Measurements from ENCODE around the gene BET1. TPM values are rescaled to one million over a fixed set of nuclear protein-coding genes. Genes with fewer than 3 reads are reported as not detected.

The BET1 gene
- total RNA-seq, 1 experiment from 2014 or later, result 19.9 TPM

DNA sequence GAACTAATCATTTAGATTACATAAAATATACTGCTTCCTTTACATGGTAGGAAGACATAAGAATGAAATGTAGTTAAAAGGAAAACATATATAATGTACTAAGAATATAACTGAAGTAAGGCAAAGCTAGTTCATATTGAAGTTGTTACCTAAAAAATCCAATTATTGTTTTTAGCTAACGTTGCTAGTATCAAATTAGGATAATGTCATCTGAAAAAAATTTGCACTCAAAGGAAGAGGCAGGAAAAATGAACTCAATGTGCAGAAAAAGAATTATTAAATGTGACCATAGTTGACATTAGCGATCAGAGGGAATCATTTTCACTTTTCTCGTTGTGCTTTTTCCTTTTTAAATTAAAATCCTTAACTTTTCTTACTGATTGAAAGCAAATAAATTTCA lies 1.6 kb upstream of the BET1 start:
- no peak overlapping the region for H3K4me3 Mint-ChIP-seq (ENCODE audit: unreplicated experiment)
- Histone ChIP-seq H3K4me3 (ENCODE audit: low read depth, low read length) (no peak overlapping the region), H3K27me3 (replicated peaks; ENCODE audit: control insufficient read depth, insufficient read depth, low read length) (no peaks in the 10 kb centered on the region), H3K4me1 (peaks cover 5% of the 10 kb centered on the region; the same call in 1 of the 2 replicates), H3K9me3 (no peaks in the 10 kb centered on the region), H3K36me3 (ENCODE audit: control insufficient read depth, insufficient read depth, low read length) (no peaks in the 10 kb centered on the region)
- ChIA-PET POLR2A (interaction anchor here (0.6 kb wide), 1 partner anchor 16 kb away, joined by 3 read pairs; no protein-coding TSS in a partner anchor), CTCF (no interaction called here)
- BruUV-seq (replicated peaks), result no TSS peak
- H3K27me3 Mint-ChIP-seq (ENCODE audit: insufficient read depth, unreplicated experiment), result peaks cover 13% of the 10 kb centered on the region
- no peaks in the 10 kb centered on the region for H3K36me3 Mint-ChIP-seq (ENCODE audit: insufficient read depth, unreplicated experiment)
- H3K4me1 Mint-ChIP-seq (ENCODE audit: low read depth, unreplicated experiment), result peaks cover 10% of the 10 kb centered on the region
- no peaks in the 10 kb centered on the region for H3K9me3 Mint-ChIP-seq (ENCODE audit: unreplicated experiment)
- intact Hi-C loops (cut with micrococcal nuclease; ENCODE audit: unreplicated experiment), result no loop called here
- no peak for DNase-seq
- TF ChIP-seq, protein P1, sequence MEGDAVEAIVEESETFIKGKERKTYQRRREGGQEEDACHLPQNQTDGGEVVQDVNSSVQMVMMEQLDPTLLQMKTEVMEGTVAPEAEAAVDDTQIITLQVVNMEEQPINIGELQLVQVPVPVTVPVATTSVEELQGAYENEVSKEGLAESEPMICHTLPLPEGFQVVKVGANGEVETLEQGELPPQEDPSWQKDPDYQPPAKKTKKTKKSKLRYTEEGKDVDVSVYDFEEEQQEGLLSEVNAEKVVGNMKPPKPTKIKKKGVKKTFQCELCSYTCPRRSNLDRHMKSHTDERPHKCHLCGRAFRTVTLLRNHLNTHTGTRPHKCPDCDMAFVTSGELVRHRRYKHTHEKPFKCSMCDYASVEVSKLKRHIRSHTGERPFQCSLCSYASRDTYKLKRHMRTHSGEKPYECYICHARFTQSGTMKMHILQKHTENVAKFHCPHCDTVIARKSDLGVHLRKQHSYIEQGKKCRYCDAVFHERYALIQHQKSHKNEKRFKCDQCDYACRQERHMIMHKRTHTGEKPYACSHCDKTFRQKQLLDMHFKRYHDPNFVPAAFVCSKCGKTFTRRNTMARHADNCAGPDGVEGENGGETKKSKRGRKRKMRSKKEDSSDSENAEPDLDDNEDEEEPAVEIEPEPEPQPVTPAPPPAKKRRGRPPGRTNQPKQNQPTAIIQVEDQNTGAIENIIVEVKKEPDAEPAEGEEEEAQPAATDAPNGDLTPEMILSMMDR (IDR thresholded peaks at IDR 0.05; ENCODE audit: insufficient read depth in 1 of 2, low read depth in 1 of 2, low read length in 1 of 2, severe bottlenecking in 1 of 2, unreplicated experiment in 1 of 2), result no peak
- no peak overlapping the region for H3K27ac Mint-ChIP-seq (ENCODE audit: unreplicated experiment)

DNA sequence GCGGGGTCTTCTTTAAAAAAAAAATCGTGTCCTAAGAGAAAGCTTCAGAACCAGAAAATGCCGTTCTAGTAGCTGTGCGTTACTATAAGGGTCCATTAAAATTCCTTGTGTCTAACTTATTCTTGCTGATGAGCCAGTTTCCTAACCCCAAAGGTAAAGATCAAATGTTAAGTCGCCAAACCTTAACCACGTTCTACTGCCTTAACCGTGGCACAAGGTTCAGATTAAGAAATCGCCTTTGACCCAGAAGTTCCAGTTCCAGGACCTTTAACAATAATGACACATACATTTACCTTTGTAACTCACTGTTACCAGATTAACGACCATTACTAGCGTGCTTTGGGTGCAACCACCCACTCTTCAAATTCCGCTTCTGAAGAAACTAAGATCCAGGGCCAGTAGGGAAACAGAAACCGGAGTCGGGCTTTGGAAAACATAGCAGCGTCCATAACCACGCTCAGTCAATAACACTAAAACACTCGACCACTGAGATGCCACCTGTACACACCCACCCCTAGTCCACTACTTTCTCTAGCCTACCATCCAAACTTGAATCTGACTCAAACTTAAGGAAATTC lies 620 bp downstream of the BET1 start:
- H3K9me3 Mint-ChIP-seq (ENCODE audit: unreplicated experiment), result no peaks in the 10 kb centered on the region
- H3K4me3 Mint-ChIP-seq (ENCODE audit: unreplicated experiment), result peak overlapping the region; percentile 100
- peak overlapping the region; percentile 100 for H3K27ac Mint-ChIP-seq (ENCODE audit: unreplicated experiment)
- intact Hi-C loops (cut with micrococcal nuclease; ENCODE audit: unreplicated experiment), result loop anchor here (5.0 kb wide), 1 partner anchor 84 kb away; no protein-coding TSS in a partner anchor
- H3K9me3 ChIP-seq, result no peaks in the 10 kb centered on the region
- H3K36me3 ChIP-seq (ENCODE audit: control insufficient read depth, insufficient read depth, low read length), result no peaks in the 10 kb centered on the region
- H3K4me1 ChIP-seq, result peaks cover 5% of the 10 kb centered on the region; the same call in 1 of the 2 replicates
- TSS peak; percentile 82 for BruUV-seq (replicated peaks)
- H3K4me3 ChIP-seq (ENCODE audit: low read depth, low read length), result peak overlapping the region; percentile 93
- DNase-seq, result no peak
- no peaks in the 10 kb centered on the region for H3K36me3 Mint-ChIP-seq (ENCODE audit: insufficient read depth, unreplicated experiment)
- peaks cover 13% of the 10 kb centered on the region for H3K27me3 Mint-ChIP-seq (ENCODE audit: insufficient read depth, unreplicated experiment)
- TF ChIP-seq, protein P1 (IDR thresholded peaks at IDR 0.05; ENCODE audit: insufficient read depth in 1 of 2, low read depth in 1 of 2, low read length in 1 of 2, severe bottlenecking in 1 of 2, unreplicated experiment in 1 of 2), result no peak
- no peaks in the 10 kb centered on the region for H3K27me3 ChIP-seq (replicated peaks; ENCODE audit: control insufficient read depth, insufficient read depth, low read length)
- peaks cover 10% of the 10 kb centered on the region for H3K4me1 Mint-ChIP-seq (ENCODE audit: low read depth, unreplicated experiment)
- CTCF ChIA-PET, result no interaction called here
- POLR2A ChIA-PET, result no interaction called here

DNA sequence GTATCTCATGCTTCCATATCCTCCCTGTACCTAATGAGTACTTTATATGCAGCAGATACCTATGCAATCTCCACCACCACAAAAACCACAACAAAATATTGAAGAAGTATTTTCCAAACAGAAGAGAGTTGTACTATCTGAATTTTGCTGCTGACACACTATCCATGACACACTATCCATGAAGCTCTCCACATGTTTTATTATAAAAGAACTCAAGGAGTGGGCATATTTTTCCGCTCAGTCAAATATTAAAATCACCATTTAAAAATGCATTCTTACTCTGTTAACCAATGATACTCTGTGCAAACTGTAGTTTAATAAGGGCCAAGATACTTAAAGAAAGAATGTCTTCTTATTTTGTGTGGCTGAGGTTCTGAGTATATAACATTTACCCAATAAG lies 2.8 kb downstream of the BET1 start:
- CTCF ChIA-PET, result no interaction called here
- Mint-ChIP-seq H3K27me3 (ENCODE audit: insufficient read depth, unreplicated experiment) (peaks cover 3% of the 10 kb centered on the region), H3K36me3 (ENCODE audit: insufficient read depth, unreplicated experiment) (peaks cover 5% of the 10 kb centered on the region), H3K9me3 (ENCODE audit: unreplicated experiment) (no peaks in the 10 kb centered on the region), H3K4me3 (ENCODE audit: unreplicated experiment) (no peak overlapping the region), H3K27ac (ENCODE audit: unreplicated experiment) (no peak overlapping the region), H3K4me1 (ENCODE audit: low read depth, unreplicated experiment) (peaks cover 10% of the 10 kb centered on the region)
- no peaks in the 10 kb centered on the region for H3K36me3 ChIP-seq (ENCODE audit: control insufficient read depth, insufficient read depth, low read length)
- intact Hi-C loops (cut with micrococcal nuclease; ENCODE audit: unreplicated experiment), result loop anchor here (5.0 kb wide), 1 partner anchor 86 kb away; no protein-coding TSS in a partner anchor
- POLR2A ChIA-PET, result no interaction called here
- H3K9me3 ChIP-seq, result no peaks in the 10 kb centered on the region
- no peaks in the 10 kb centered on the region for H3K27me3 ChIP-seq (replicated peaks; ENCODE audit: control insufficient read depth, insufficient read depth, low read length)
- TF ChIP-seq, protein P1 (IDR thresholded peaks at IDR 0.05; ENCODE audit: insufficient read depth in 1 of 2, low read depth in 1 of 2, low read length in 1 of 2, severe bottlenecking in 1 of 2, unreplicated experiment in 1 of 2), result no peak
- H3K4me3 ChIP-seq (ENCODE audit: low read depth, low read length), result no peak overlapping the region
- DNase-seq, result no peak
- H3K4me1 ChIP-seq, result peaks cover 5% of the 10 kb centered on the region; the same call in 1 of the 2 replicates
- no TSS peak for BruUV-seq (replicated peaks)

All from Caco-2 (cell line).